ENCODE results near the gene KAT7.
A peak's percentile ranks its signal among the peaks of the same experiment; 100 is the strongest.
"Not testable (repeated sequence)": the region's sequence is repeated elsewhere in the genome, so short reads cannot be mapped to it uniquely, and the experiment has no call there.

The KAT7 gene

GRCh38 chr17:49798738-49799137 lies 10.3 kb downstream of the KAT7 start:
- DNase-seq: no peak

GRCh38 chr17:49809056-49809455 lies 20.6 kb downstream of the KAT7 start:
- DNase-seq: no peak

GRCh38 chr17:49814781-49815529 lies 26.5 kb downstream of the KAT7 start:
- DNase-seq: no peak

GRCh38 chr17:49815761-49816281 lies 27.3 kb downstream of the KAT7 start:
- DNase-seq: no peak

- DNase-seq: no peak
These were observed 29.5 kb downstream of the KAT7 start for GRCh38 chr17:49817993-49818392.

- no peak for DNase-seq
These were observed 30.7 kb downstream of the KAT7 start for GRCh38 chr17:49819138-49819537.

GRCh38 chr17:49819651-49820050 lies 31.2 kb downstream of the KAT7 start:
- DNase-seq: no peak

- no peak for DNase-seq
These were observed 32.3 kb downstream of the KAT7 start for GRCh38 chr17:49820773-49821172.

- DNase-seq: no peak
These were observed 33.0 kb downstream of the KAT7 start for GRCh38 chr17:49821466-49821865.

GRCh38 chr17:49821916-49822315 lies 33.4 kb downstream of the KAT7 start:
- no peak for DNase-seq

GRCh38 chr17:49822829-49823228 lies 34.3 kb downstream of the KAT7 start:
- no peak for DNase-seq

GRCh38 chr17:49823614-49824013 lies 35.1 kb downstream of the KAT7 start:
- DNase-seq: no peak

- DNase-seq: no peak
These were observed 37.2 kb downstream of the KAT7 start for GRCh38 chr17:49825645-49826044.

- not testable (repeated sequence) for DNase-seq
These were observed 39.8 kb downstream of the KAT7 start for GRCh38 chr17:49828325-49828724.

GRCh38 chr17:49829026-49829425 lies 40.5 kb downstream of the KAT7 start:
- no peak for DNase-seq

- DNase-seq: no peak
These were observed 42.1 kb downstream of the KAT7 start for GRCh38 chr17:49830605-49831004.

GRCh38 chr17:49832840-49833599 lies 44.5 kb downstream of the KAT7 start:
- no peak for DNase-seq

GRCh38 chr17:49834118-49834743 lies 45.8 kb downstream of the KAT7 start:
- DNase-seq: no peak

GRCh38 chr17:49835472-49835871 lies 47.0 kb downstream of the KAT7 start:
- no peak for DNase-seq

GRCh38 chr17:49836111-49837030 lies 47.9 kb downstream of the KAT7 start:
- DNase-seq: peak; percentile 36

- no peak for DNase-seq
These were observed 51.0 kb downstream of the KAT7 start for GRCh38 chr17:49839455-49839854.

GRCh38 chr17:49841548-49841947 lies 53.1 kb downstream of the KAT7 start:
- DNase-seq: no peak

All from right kidney (tissue), 1 donor.